ENCODE results near the gene REM2. TPM values are rescaled to one million over a fixed set of nuclear protein-coding genes. Genes with fewer than 3 reads are reported as not detected.
"Not testable (repeated sequence)": the region's sequence is repeated elsewhere in the genome, so short reads cannot be mapped to it uniquely, and the experiment has no call there.

Gene REM2
- total RNA-seq, 1 donor from 2014 or later = 0.72 TPM

DNA sequence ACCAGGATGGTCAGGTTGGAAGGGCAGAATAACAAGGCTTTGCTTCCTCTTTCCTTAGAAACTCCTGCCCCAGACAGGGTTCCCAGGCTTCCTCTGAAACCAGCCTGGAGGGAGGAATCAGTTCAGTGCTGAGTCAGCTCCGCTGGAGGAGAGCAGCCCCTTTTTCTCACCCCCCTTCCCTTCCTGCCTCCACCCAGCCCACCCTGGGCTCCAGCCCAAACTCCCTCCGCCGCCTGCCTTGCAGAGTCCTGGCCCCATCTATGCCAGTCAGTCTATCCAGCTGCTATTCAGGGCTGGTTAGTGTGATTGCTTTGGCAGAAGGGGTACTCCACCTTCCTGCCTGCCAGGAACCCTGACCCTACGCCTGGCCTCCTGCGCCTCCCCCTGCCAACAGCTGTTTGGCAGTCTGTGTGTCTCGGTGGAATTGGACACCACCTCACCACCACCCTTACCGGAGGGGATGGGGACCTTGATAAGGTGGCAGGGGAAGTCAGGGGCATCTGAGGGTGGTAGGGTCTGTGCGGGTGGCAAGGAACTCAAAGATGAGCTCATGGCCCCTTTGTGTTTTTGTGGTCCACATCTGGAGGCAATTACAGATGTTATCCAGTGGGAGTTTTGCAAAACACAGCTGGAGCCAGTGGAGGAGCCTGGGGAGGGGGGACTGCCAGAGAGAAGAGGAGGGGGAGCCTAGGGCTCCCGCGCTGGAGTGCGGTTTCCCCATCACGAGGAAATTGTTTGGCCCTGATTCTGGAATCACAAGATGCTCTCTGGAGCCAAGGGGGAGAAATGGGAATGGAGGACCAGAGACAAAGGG, 34.5 kb upstream of the REM2 start:
- peak; percentile 96 for DNase-seq

DNA sequence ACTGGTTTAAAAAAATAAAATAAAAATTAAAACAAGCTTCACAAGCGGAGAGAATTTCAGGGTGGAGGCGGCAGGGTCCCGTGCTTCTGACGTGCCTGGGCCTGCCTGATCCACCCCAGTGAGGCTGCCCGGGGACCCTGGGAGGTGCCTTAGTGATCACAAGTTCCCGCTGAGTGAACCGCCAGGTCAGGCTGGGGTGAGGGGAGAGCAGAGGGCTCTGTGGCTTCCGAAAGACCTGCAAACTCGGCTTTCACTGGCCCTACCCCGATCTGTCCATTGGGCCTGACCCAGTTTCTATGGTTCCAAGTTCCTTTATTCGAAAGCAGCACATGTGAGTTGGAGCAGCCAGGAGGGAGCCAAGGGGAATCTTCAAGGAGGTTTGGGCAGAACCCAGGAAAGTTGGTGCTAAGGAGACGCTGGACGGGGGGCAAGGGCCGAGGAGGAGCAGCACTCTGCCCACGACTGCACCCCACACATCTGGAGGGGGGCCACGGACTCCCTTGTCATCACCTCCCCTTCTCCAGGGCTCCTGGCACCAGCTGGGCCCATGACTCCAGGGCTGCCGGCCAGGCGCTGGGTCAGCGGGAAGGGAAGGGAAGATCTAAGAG, 33.7 kb upstream of the REM2 start:
- peak; percentile 71 for DNase-seq

DNA sequence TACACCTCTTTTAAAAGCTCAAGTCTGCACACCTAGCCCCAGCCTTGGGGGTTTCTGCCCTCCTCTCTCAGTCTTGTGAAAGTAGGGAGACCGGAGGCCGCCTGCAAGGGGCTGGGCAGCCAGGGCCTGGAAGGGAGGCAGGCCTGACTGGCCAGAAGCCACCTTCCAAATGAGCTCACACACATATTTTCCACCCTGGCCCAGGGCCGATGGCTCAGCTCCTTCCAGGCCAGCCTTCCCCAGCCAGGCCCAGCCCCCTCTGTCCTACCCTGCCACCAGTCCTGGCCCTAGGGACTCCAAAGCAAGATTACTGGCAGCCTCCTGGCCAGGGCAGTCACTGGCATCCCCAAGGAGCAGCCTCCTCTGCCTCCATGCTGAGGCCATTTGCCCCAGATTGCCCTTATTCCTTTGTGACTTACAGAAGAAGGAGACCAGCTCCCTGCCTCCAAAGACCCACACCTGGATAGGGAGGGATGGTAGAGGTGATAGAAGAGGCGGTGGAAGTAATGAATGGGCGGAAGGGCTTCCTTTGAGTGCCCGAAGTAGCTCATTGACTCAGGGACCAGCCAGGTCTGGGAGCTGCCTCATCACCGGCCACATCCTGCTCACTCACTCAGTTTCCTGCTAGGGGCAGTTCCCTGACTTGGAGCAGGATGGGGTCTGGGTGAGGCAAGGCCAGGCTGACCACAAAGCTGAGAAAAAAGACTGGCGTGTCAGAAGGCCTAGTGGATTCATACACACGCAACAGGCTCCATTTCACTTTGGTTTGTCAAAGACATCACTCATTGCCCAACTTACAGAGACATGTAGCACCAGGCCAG, 31.9 kb upstream of the REM2 start:
- DNase-seq = peak; percentile 92

- DNase-seq = not testable (repeated sequence)
These were observed 30.8 kb upstream of the REM2 start for GRCh38 chr14:22852178-22852577.

DNA sequence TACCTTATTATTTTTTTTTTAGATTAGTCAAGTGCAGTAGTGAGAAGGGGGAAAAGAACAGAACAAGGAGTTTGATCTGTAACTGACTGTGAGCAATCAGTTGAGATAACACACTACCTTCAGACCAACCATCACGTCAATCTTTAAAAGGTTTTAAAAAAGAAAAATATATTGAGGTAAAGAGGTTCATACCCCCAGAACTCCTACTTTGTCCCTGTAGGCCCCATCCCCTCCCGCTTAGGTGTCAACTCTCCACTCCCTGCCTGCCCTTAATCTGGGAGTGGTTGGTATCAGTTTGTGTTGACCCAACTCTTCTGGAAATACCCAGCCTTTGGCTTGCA, 30.5 kb upstream of the REM2 start:
- no peak for DNase-seq

- DNase-seq = peak; percentile 96
These were observed 29.9 kb upstream of the REM2 start for GRCh38 chr14:22852940-22853767.

DNA sequence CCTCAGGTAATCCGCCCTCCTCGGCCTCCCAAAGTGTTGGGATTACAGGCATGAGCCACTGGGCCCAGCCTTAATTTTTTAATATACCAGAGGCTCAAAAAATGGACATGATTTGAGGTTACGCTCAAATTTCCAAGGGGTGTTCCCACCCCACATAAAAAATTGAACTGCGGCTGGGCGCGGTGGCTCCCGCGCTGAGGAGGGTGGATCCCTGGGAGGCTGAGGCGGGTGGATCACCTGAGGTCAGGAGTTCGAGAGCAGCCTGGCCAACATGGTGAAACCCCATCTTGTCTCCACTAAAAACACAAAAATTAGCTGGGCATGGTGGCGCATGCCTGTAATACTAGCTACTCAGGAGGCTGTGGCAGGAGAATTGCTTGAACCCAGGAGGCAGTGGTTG, 28.7 kb upstream of the REM2 start:
- not testable (repeated sequence) for DNase-seq

GRCh38 chr14:22854963-22855724, 27.9 kb upstream of the REM2 start:
- no peak for DNase-seq

GRCh38 chr14:22856428-22856827, 26.6 kb upstream of the REM2 start:
- DNase-seq = no peak

DNA sequence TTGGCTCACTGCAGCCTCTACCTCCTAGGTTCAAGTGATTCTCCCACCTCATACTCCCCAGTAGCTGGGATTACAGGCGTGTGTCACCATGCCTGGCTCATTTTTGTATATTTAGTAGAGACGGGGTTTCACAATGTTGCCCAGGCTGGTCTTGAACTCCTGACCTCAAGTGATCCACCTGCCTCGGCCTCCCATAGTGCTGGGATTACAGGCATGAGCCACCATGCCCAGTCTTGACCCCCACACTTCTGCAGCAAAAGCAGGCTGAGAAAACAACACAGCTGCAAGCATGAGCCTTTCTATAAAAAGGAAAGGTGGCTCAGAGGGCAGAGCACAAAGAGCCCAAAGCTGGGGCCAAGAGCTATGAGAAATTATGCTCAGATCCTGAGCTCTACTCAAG, 22.6 kb upstream of the REM2 start:
- not testable (repeated sequence) for DNase-seq

GRCh38 chr14:22861651-22862050, 21.4 kb upstream of the REM2 start:
- DNase-seq = no peak

- no peak for DNase-seq
These were observed 18.0 kb upstream of the REM2 start for GRCh38 chr14:22864979-22865378.

DNA sequence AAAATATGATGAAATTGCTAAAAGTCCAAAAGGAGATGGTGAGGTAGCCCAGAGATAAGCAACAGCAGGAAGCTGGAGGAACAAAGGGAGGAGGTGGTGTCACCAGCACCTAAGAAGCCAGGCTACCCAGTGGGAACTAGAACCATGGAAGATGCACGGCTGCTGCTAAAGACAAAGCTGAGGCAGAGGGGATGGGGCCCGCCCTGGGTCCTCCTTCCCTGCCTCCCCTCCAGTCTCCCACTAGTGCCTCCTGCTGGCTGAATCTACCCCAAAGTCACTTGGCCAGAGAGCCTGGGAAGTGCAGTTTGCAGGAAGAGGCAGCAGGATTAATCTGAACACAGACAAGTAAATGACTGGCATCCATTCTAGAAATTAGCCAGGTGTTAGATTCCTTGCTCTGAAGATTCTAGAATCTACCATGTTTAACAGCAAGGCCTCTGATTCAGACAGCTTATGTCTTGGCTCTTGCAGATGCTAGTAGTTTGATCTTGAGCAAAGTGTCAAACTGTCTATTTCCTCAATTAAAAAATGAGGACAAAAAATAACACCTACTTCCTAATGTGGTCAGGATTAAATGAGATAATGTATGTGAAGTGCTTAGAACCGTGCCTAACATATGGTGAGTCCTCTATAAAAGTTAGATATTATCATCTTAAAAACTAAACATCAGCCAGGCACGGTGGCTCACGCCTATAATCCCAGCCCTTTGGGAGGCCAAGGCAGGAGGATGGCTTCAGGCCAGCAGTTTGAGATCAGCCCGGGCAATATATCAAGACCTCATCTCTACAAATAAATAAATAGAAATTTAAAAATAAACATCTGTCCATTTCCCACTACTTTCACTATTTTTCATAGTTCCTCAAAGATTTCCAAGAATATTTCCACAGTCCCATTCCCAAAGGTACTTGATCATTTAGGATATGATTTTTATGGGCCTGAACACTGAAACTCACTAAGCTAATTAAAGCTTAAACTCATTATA, 17.3 kb upstream of the REM2 start:
- DNase-seq = no peak

- DNase-seq = no peak
These were observed 16.1 kb upstream of the REM2 start for GRCh38 chr14:22866874-22867273.

GRCh38 chr14:22870811-22871223, 12.2 kb upstream of the REM2 start:
- DNase-seq = no peak

DNA sequence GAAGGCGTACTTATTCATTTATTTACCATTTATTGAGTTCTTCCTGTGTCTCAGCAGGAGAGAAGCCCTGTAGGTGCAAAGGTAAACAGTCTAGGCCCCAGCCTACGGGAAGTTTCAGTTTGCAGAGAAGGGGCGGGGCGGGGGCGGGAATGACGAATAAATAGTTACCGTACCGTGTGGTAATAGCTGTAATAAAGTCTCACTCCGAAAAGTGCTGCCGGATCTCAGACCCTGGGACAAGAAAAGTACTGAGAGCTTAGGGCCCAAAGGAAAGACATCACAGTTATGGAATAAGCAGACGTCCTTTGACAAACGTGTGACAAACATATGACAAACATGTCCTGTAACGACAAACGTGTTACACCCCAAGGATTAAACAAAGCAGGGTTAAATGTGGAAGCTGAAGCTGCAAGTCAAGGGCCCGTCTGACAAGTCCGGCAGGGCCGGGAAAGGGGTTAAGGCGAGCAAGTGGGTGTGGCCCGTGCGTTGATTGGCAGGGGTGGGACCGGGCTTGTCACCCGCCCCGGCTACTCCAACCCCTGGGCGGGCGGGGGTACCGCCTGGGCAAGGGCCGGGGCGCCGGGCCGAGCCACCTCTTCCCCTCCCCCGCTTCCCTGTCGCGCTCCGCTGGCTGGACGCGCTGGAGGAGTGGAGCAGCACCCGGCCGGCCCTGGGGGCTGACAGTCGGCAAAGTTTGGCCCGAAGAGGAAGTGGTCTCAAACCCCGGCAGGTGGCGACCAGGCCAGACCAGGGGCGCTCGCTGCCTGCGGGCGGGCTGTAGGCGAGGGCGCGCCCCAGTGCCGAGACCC, 11.6 kb upstream of the REM2 start, which contains the start of gene LRP10:
LRP10 (plus strand) TSS at position 517 of the 809 bp plus-strand sequence. CDS start 564 bp downstream, outside the sequence.
- DNase-seq = peak; percentile 95

DNA sequence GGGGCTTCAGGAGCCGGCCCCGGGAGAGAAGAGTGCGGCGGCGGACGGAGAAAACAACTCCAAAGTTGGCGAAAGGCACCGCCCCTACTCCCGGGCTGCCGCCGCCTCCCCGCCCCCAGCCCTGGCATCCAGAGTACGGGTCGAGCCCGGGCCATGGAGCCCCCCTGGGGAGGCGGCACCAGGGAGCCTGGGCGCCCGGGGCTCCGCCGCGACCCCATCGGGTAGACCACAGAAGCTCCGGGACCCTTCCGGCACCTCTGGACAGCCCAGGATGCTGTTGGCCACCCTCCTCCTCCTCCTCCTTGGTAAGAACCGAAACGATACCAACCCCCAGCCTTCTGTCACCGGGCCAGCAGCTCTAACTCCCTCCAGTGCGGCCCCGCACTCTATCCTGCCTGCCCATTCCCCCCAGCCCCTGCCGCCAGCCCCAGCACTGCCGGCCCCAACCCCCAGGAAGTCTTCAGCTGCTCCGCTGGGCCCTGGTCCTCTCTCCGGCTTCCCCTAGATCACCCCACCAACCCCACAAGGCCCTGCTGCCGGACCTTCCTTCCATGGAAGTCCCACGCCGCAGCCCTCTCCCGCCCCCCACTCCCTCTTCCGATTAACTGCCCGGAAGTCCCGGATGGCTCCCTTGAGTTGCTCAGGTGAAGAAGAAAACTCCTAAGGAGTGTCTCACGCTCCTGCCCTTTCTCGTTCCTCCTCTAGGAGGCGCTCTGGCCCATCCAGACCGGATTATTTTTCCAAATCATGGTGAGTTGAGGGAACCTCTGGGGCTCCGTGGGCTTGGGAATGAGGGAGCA, 10.8 kb upstream of the REM2 start:
- DNase-seq = peak; percentile 95

- DNase-seq = no peak
These were observed 10.0 kb upstream of the REM2 start for GRCh38 chr14:22872833-22873520.

All from tongue (tissue), 2 donors.